WTC11 (cell line): ENCODE measurements around the gene USP47. TPM values are rescaled to one million over a fixed set of nuclear protein-coding genes. Genes with fewer than 3 reads are reported as not detected.

ENCODE experiments used
- ATF1 ChIP-seq: sonication (generic); formaldehyde crosslinking; IDR thresholded peaks from 2 replicates; pipeline ENCODE4 v1.8.1; 2023; ENCODE audit warnings: mild to moderate bottlenecking, moderate library complexity, missing genetic modification reagents
- CREM ChIP-seq: sonication (generic); formaldehyde crosslinking; IDR thresholded peaks from 2 replicates; pipeline ENCODE4 v1.8.1; 2022; ENCODE audit warnings: mild to moderate bottlenecking, missing genetic modification reagents, moderate library complexity
- FOXK1 ChIP-seq: sonication (generic); formaldehyde crosslinking; IDR thresholded peaks from 2 replicates; pipeline ENCODE4 v1.8.0; 2022; ENCODE audit warnings: mild to moderate bottlenecking, moderate library complexity, missing genetic modification reagents
- FOXP1 ChIP-seq: sonication (generic); formaldehyde crosslinking; IDR thresholded peaks from 2 replicates; pipeline ENCODE4 v1.8.0; 2022; ENCODE audit warnings: missing genetic modification reagents, mild to moderate bottlenecking, moderate library complexity, borderline replicate concordance
- JAZF1 ChIP-seq: fragments of 250-450 bp; sonication (Bioruptor Pico); IDR thresholded peaks from 2 replicates; pipeline ENCODE4 v1.9.0; 2021; ENCODE audit warnings: moderate library complexity, mild to moderate bottlenecking, inconsistent platforms
- JUN ChIP-seq: sonication (generic); formaldehyde crosslinking; IDR thresholded peaks from 2 replicates; pipeline ENCODE4 v1.8.0; 2023; ENCODE audit warnings: mild to moderate bottlenecking, missing genetic modification reagents
- NFE2L1 ChIP-seq: sonication (generic); formaldehyde crosslinking; IDR thresholded peaks from 2 replicates; pipeline ENCODE4 v1.8.1; 2023; ENCODE audit warnings: missing genetic modification reagents
- NR3C1 ChIP-seq: sonication (generic); formaldehyde crosslinking; conservative IDR thresholded peaks from 2 replicates; pipeline ENCODE4 v1.8.1; 2023; ENCODE audit warnings: low read depth, mild to moderate bottlenecking, missing genetic modification reagents
- OVOL2 ChIP-seq: fragments of 250-450 bp; sonication (Bioruptor Pico); IDR thresholded peaks from 2 replicates; pipeline ENCODE4 v1.9.0; 2021; ENCODE audit warnings: mild to moderate bottlenecking, borderline replicate concordance
- PRRX2 ChIP-seq: fragments of 250-450 bp; sonication (Bioruptor Pico); IDR thresholded peaks from 2 replicates; pipeline ENCODE4 v1.8.0; 2021; ENCODE audit warnings: mild to moderate bottlenecking
- SMAD3 ChIP-seq: sonication (generic); formaldehyde crosslinking; IDR thresholded peaks from 2 replicates; pipeline ENCODE4 v1.8.0; 2022; ENCODE audit warnings: missing genetic modification reagents, mild to moderate bottlenecking, borderline replicate concordance
- USF2 ChIP-seq: sonication (generic); formaldehyde crosslinking; IDR thresholded peaks from 2 replicates; pipeline ENCODE4 v1.8.1; 2023; ENCODE audit warnings: mild to moderate bottlenecking, missing genetic modification reagents, moderate library complexity
- ZNF121 ChIP-seq: sonication (generic); formaldehyde crosslinking; IDR thresholded peaks from 2 replicates; pipeline ENCODE4 v1.8.0; 2023; ENCODE audit warnings: missing genetic modification reagents
- ZNF396 ChIP-seq: fragments of 250-450 bp; sonication (Bioruptor Pico); IDR thresholded peaks from 2 replicates; pipeline ENCODE4 v1.8.0; 2021; ENCODE audit warnings: mild to moderate bottlenecking, moderate library complexity, borderline replicate concordance
- ZNF416 ChIP-seq: fragments of 250-450 bp; sonication (Bioruptor Pico); IDR thresholded peaks from 2 replicates; pipeline ENCODE4 v1.9.0; 2021; ENCODE audit warnings: mild to moderate bottlenecking, inconsistent platforms
- ZNF425 ChIP-seq: fragments of 250-450 bp; sonication (Bioruptor Pico); conservative IDR thresholded peaks from 2 replicates; pipeline ENCODE4 v1.9.0; 2021; ENCODE audit warnings: mild to moderate bottlenecking
- ZNF532 ChIP-seq: fragments of 250-450 bp; sonication (Bioruptor Pico); IDR thresholded peaks from 2 replicates; pipeline ENCODE4 v1.9.0; 2021; ENCODE audit warnings: mild to moderate bottlenecking, borderline replicate concordance
- ZNF671 ChIP-seq: fragments of 250-450 bp; sonication (Bioruptor Pico); IDR thresholded peaks from 2 replicates; pipeline ENCODE4 v1.8.0; 2021; ENCODE audit warnings: mild to moderate bottlenecking
- total RNA-seq: library from RNA; stranded (reverse); gene quantifications from 3 replicates; pipeline ENCODE4 v1.2.3, GENCODE V29; 2021
- TF ChIP-seq, protein P1 (sequence below): sonication (generic); formaldehyde crosslinking; IDR thresholded peaks from 2 replicates; pipeline ENCODE4 v1.8.0; 2022; ENCODE audit warnings: mild to moderate bottlenecking, missing genetic modification reagents
- TF ChIP-seq, protein P2 (sequence below): sonication (generic); formaldehyde crosslinking; IDR thresholded peaks from 2 replicates; pipeline ENCODE4 v1.8.1; 2022; ENCODE audit warnings: low read depth, missing genetic modification reagents, borderline replicate concordance
- TF ChIP-seq, protein P3 (sequence below): sonication (generic); formaldehyde crosslinking; IDR thresholded peaks from 2 replicates; pipeline ENCODE4 v1.8.1; 2022; ENCODE audit warnings: missing genetic modification reagents, borderline replicate concordance
- TF ChIP-seq, protein P4 (sequence below): fragments of 250-450 bp; sonication (Bioruptor Pico); IDR thresholded peaks from 2 replicates; pipeline ENCODE4 v1.9.0; 2021; ENCODE audit warnings: moderate library complexity, mild to moderate bottlenecking, inconsistent platforms, borderline replicate concordance
- TF ChIP-seq, protein P5 (sequence below): sonication (generic); formaldehyde crosslinking; IDR thresholded peaks from 2 replicates; pipeline ENCODE4 v1.8.0; 2023; ENCODE audit warnings: missing genetic modification reagents
- TF ChIP-seq, protein P6 (sequence below): fragments of 250-450 bp; sonication (Bioruptor Pico); IDR thresholded peaks from 2 replicates; pipeline ENCODE4 v2.1.2; 2022; ENCODE audit warnings: mild to moderate bottlenecking, moderate library complexity

USP47 gene
- total RNA-seq, 1 experiment from 2014 or later: 19.7 TPM

- no peak for TF ChIP-seq ZNF671 (CRISPR knock-in tag)
- TF ChIP-seq, protein P1, sequence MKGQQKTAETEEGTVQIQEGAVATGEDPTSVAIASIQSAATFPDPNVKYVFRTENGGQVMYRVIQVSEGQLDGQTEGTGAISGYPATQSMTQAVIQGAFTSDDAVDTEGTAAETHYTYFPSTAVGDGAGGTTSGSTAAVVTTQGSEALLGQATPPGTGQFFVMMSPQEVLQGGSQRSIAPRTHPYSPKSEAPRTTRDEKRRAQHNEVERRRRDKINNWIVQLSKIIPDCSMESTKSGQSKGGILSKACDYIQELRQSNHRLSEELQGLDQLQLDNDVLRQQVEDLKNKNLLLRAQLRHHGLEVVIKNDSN (CRISPR knock-in tag): no peak
- TF ChIP-seq, protein P2, sequence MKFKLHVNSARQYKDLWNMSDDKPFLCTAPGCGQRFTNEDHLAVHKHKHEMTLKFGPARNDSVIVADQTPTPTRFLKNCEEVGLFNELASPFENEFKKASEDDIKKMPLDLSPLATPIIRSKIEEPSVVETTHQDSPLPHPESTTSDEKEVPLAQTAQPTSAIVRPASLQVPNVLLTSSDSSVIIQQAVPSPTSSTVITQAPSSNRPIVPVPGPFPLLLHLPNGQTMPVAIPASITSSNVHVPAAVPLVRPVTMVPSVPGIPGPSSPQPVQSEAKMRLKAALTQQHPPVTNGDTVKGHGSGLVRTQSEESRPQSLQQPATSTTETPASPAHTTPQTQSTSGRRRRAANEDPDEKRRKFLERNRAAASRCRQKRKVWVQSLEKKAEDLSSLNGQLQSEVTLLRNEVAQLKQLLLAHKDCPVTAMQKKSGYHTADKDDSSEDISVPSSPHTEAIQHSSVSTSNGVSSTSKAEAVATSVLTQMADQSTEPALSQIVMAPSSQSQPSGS (CRISPR knock-in tag): 0 out of 2 replicates have a peak, but pooled peaks have one; percentile 50
- no peak for TF ChIP-seq ZNF532 (CRISPR knock-in tag)
- TF ChIP-seq JAZF1 (CRISPR knock-in tag): no peak
- TF ChIP-seq ZNF416 (CRISPR knock-in tag): no peak
- TF ChIP-seq, protein P3, sequence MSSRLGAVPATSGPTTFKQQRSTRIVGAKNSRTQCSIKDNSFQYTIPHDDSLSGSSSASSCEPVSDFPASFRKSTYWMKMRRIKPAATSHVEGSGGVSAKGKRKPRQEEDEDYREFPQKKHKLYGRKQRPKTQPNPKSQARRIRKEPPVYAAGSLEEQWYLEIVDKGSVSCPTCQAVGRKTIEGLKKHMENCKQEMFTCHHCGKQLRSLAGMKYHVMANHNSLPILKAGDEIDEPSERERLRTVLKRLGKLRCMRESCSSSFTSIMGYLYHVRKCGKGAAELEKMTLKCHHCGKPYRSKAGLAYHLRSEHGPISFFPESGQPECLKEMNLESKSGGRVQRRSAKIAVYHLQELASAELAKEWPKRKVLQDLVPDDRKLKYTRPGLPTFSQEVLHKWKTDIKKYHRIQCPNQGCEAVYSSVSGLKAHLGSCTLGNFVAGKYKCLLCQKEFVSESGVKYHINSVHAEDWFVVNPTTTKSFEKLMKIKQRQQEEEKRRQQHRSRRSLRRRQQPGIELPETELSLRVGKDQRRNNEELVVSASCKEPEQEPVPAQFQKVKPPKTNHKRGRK (CRISPR knock-in tag): no peak
- no peak for TF ChIP-seq JUN
- 0 out of 2 replicates have a peak, but pooled peaks have one; percentile 52 for TF ChIP-seq CREM (CRISPR knock-in tag)
- TF ChIP-seq ZNF121: no peak
- no peak for TF ChIP-seq OVOL2
- no peak for TF ChIP-seq FOXK1
- no peak for TF ChIP-seq ZNF396
- no peak for TF ChIP-seq SMAD3 (CRISPR knock-in tag)
- TF ChIP-seq ATF1: no peak
- TF ChIP-seq USF2 (CRISPR knock-in tag): no peak
- no peak for TF ChIP-seq PRRX2 (CRISPR knock-in tag)
- TF ChIP-seq, protein P4, sequence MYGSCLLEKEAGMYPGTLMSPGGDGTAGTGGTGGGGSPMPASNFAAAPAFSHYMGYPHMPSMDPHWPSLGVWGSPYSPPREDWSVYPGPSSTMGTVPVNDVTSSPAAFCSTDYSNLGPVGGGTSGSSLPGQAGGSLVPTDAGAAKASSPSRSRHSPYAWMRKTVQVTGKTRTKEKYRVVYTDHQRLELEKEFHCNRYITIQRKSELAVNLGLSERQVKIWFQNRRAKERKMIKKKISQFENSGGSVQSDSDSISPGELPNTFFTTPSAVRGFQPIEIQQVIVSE (CRISPR knock-in tag): no peak
- TF ChIP-seq FOXP1 (CRISPR knock-in tag): peak; percentile 41; the same call in 1 of the 2 replicates
- no peak for TF ChIP-seq ZNF425 (CRISPR knock-in tag)
- no peak for TF ChIP-seq NR3C1
- TF ChIP-seq, protein P5, sequence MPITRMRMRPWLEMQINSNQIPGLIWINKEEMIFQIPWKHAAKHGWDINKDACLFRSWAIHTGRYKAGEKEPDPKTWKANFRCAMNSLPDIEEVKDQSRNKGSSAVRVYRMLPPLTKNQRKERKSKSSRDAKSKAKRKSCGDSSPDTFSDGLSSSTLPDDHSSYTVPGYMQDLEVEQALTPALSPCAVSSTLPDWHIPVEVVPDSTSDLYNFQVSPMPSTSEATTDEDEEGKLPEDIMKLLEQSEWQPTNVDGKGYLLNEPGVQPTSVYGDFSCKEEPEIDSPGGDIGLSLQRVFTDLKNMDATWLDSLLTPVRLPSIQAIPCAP (CRISPR knock-in tag): no peak; the same call in 1 of the 2 replicates
- TF ChIP-seq NFE2L1 (CRISPR knock-in tag): no peak; the same call in 1 of the 2 replicates
- TF ChIP-seq, protein P6, sequence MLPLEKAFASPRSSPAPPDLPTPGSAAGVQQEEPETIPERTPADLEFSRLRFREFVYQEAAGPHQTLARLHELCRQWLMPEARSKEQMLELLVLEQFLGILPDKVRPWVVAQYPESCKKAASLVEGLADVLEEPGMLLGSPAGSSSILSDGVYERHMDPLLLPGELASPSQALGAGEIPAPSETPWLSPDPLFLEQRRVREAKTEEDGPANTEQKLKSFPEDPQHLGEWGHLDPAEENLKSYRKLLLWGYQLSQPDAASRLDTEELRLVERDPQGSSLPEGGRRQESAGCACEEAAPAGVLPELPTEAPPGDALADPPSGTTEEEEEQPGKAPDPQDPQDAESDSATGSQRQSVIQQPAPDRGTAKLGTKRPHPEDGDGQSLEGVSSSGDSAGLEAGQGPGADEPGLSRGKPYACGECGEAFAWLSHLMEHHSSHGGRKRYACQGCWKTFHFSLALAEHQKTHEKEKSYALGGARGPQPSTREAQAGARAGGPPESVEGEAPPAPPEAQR (CRISPR knock-in tag): no peak
These were observed at the start of gene USP47 (continued) for GRCh38 chr11:11841723-11842420.
